Gastrocnemius medialis (tissue), 4 donors: ENCODE measurements around the gene FOXL1.

ENCODE experiments used
- POLR2A ChIP-seq, 2 donors: fragments of 450-650 bp; IDR thresholded peaks; one replicate each; pipeline ENCODE4 v1.6.1; 2017; ENCODE audit warnings: antibody characterized with exemption in 2 of 2, mild to moderate bottlenecking in 2 of 2, moderate library complexity in 2 of 2
- TF ChIP-seq, protein P1 (sequence below), 5 experiments: fragments of 450-650 bp in 3 of 5; fragments of 200-600 bp in 2 of 5; sonication (generic) in 2 of 5; IDR thresholded peaks in 4 of 5; conservative IDR thresholded peaks in 1 of 5; 1 replicate in 4 of 5; 2 replicates in 1 of 5; pipeline ENCODE4 v1.5.1; 2016 to 2019; ENCODE audit warnings: antibody characterized with exemption in 5 of 5, mild to moderate bottlenecking in 3 of 5, moderate library complexity in 3 of 5

DNA sequence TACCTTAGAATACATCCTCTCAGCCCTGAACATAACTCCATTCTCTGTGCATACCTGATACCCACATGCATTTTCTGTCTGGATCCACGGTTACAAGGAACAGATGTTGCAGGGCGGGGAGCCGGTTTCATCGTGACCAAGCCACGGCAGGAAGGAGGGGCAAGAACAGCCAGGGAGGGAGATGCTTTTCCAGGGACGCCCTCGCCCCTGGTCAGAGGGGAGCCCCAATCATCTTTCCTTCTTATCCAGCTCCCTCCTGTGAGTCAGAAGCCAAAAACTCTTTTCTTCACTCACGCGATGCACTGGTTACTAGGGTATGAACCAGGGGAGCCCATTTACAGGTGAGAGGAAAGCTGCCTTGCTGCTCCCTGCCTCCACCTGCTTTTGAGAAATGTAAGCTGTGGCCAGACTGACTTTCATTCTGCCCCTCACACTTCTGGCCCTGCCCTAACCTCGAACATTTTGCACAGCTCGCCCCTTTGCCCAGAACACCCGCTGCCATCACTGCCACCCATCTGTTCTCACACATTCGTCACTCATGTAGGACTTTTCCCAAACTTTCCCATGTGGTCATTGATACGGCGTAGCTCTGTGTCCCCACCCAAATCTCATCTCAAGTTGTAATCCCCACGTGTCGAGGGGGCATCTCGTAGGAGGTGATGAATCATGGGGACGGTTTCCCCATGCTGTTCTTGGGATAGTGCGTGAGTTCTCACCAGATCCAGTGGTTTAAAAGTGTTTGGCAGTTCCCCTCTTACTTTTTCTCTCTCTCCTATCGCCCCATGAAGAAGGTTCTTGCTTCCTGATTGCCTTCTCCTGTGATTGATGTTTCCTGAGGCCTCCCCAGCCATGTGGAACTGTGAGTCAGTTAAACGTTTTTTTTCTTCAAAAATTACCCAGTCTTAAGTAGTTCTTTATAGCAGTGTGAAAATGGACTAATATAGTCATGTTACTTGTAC lies 20.5 kb downstream of the FOXL1 start:
- TF ChIP-seq, protein P1, sequence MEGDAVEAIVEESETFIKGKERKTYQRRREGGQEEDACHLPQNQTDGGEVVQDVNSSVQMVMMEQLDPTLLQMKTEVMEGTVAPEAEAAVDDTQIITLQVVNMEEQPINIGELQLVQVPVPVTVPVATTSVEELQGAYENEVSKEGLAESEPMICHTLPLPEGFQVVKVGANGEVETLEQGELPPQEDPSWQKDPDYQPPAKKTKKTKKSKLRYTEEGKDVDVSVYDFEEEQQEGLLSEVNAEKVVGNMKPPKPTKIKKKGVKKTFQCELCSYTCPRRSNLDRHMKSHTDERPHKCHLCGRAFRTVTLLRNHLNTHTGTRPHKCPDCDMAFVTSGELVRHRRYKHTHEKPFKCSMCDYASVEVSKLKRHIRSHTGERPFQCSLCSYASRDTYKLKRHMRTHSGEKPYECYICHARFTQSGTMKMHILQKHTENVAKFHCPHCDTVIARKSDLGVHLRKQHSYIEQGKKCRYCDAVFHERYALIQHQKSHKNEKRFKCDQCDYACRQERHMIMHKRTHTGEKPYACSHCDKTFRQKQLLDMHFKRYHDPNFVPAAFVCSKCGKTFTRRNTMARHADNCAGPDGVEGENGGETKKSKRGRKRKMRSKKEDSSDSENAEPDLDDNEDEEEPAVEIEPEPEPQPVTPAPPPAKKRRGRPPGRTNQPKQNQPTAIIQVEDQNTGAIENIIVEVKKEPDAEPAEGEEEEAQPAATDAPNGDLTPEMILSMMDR (IDR thresholded peaks at IDR 0.05 in 4 of 5, conservative IDR thresholded peaks at IDR 0.05 in 1 of 5): no peak
- no peak for TF ChIP-seq POLR2A (IDR thresholded peaks at IDR 0.05)
